AG10803 (cell line): ENCODE results near the gene DENND1C.
A peak's percentile ranks its signal among the peaks of the same experiment; 100 is the strongest.

ENCODE experiments used
- DNase-seq: peaks from one replicate; pipeline ENCODE4 v3.0.0; 2010; ENCODE audit warnings: low read depth
- H3K4me3 ChIP-seq: 2 replicates; pipeline ENCODE4 v1.5.1; 2011; ENCODE audit warnings: mild to moderate bottlenecking, low read length, control low read depth
- CTCF ChIP-seq: conservative IDR thresholded peaks from 2 replicates; pipeline ENCODE4 v1.5.1; 2011; ENCODE audit warnings: mild to moderate bottlenecking, low read length, control low read depth, inconsistent platforms

The DENND1C gene

GRCh38 chr19:6481541-6482342 is at the start of gene DENND1C:
TSS of gene DENND1C (minus strand) at chr19:6481787. CDS start at chr19:6481695, 92 bp downstream.
- no peak for DNase-seq
- peak; percentile 46 for TF ChIP-seq CTCF
- no peak within 1 kb of the TSS for H3K4me3 ChIP-seq

DNA sequence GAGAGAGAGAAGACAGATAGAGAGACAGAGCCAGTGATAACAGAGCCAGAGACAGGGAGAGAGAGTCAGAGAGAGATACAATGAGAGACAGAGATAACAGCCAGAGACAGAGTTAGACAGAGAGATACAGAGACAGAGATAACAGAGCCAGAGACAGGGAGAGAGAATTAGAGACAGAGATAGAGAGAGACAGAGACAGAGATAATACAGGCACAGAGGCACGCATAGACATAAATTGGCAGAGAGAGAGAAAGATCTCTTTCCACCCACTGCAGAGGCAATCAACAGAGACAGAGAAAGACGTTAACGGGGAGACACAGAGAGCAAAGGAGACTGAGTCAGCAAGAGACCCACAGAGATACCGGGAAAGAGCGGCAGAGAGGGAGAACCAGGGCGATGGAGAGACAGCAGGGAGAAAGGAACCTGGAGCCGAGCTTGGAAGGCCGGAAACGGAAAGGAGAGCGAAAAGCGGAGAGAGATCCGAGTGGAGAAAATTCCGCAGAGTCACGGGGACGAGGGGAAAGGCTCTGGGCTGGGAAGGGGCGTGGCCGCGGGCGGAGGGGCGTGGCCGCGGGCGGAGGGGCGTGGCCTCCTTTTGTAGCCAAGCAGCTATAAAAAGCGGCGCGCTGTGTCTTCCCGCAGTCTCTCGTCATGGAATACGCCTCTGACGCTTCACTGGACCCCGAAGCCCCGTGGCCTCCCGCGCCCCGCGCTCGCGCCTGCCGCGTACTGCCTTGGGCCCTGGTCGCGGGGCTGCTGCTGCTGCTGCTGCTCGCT is 49.0 kb upstream of the DENND1C start, which contains the start of gene TNFSF9:
TSS of gene TNFSF9 (plus strand) at position 641 of the 777 bp plus-strand sequence. CDS start at position 652, 11 bp downstream.
- peak within 1 kb of the TSS; percentile 92 for H3K4me3 ChIP-seq
- no peak for TF ChIP-seq CTCF
- DNase-seq: peak; percentile 80

DNA sequence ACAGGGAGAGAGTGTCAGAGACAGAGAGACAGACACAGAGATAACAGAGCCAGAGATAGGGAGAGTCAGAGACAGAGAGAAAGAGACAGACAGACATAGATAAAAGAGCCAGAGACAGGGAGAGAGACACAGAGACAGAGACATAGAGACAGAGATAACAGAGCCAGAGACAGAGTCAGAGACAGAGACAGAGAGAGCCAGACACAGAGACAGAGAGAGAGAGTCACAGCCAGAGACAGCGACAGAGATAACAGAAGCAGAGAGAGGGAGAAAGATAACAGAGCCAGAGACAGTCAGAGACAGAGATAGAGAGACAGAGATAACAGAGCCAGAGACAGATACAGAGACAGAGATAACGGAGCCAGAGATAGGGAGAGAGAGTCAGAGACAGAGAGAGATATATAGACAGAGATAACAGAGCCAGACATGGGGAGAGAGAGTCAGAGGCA is 48.4 kb upstream of the DENND1C start:
- no peak for TF ChIP-seq CTCF
- H3K4me3 ChIP-seq: peak overlapping the region; percentile 92
- no peak for DNase-seq

GRCh38 chr19:6529351-6529750 is 47.8 kb upstream of the DENND1C start:
- DNase-seq: no peak
- TF ChIP-seq CTCF: no peak
- no peak overlapping the region for H3K4me3 ChIP-seq

DNA sequence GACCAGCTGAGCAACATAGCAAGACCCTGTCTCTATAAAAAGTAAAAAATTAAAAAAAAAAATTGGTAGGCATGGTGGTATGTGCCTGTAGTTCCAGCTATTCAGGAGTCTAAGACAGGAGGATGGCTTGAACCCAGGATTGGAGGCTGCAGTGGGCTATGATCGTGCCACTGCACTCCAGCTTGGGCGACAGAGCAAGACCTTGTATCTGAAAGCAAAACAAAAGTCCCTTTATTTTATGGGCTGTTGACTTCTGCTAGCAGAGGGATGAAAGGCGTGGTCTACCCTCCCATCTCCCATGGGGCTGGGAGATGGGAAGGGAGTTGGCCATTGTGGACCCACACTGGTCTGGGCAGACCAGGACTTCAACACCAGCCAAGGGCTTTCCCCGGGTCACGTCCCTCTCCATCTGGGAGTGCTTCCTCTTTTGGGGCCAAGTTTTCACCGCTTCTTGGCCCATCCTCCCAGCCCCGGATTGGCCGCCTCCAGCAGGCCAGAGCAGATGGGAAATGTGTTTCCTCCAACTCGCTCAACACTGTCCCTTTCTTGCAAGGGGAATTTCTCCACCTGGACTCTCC is 47.0 kb upstream of the DENND1C start:
- TF ChIP-seq CTCF: no peak
- no peak for DNase-seq
- H3K4me3 ChIP-seq: no peak overlapping the region

DNA sequence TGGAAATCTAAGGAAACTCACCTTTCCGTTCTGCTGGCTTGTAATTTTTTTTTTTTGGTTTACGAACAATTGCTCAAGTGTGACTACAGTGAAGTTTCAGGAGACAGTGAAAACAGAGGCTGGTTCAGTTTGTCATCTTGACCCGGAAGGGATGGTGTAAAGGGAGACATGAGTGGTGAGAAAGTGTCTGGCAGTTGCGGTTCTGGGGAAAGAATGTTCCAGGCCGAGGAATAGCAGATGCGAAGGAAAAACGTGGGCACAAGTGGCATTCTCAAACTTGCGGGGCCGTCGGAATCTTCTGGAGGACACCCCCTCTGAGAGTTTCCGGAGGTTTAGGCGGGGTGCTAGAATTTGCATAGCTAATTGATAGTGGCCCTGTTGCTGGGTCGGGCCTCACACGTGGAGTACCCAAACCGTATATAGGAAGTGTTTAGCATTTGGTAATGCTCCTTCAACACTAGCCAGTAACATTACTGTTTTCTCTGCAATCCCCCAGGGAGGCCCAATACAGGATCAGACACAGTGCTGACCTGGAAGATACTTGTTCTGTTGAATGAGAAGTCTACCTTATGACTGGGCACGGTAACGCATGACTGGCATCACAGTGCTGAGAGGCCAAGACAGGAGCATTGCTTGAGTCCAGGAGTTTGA is 46.4 kb upstream of the DENND1C start:
- TF ChIP-seq CTCF: no peak
- no peak overlapping the region for H3K4me3 ChIP-seq
- DNase-seq: no peak
